Activated T-helper 17 cell treated with anti-CD3 and anti-CD28 coated beads, Interleukin-2, amount 50 U/mL, for 72 hours (primary cell): ENCODE measurements around the gene CC2D1A. TPM values are rescaled to one million over a fixed set of nuclear protein-coding genes. Genes with fewer than 3 reads are reported as not detected.
A peak's percentile ranks its signal among the peaks of the same experiment; 100 is the strongest.
"Not testable (repeated sequence)": the region's sequence is repeated elsewhere in the genome, so short reads cannot be mapped to it uniquely, and the experiment has no call there.

Experiments
- ATAC-seq: fragments of 150-1000 bp; cut with Tn5 transposase; replicated peaks from 2 replicates; pipeline ENCODE4 v1.10.0; 2021; ENCODE audit warnings: mild to moderate bottlenecking, moderate library complexity
- H3K27ac Mint-ChIP-seq: one replicate; pipeline ENCODE4 v1.8.0; 2022; ENCODE audit warnings: mixed read lengths
- H3K27me3 Mint-ChIP-seq: one replicate; pipeline ENCODE4 v1.8.0; 2022; ENCODE audit warnings: mixed read lengths
- H3K36me3 Mint-ChIP-seq: one replicate; pipeline ENCODE4 v1.8.0; 2022; ENCODE audit warnings: low read depth, mild to moderate bottlenecking, mixed read lengths
- H3K4me1 Mint-ChIP-seq: one replicate; pipeline ENCODE4 v1.8.0; 2022; ENCODE audit warnings: mixed read lengths
- H3K4me3 Mint-ChIP-seq: one replicate; pipeline ENCODE4 v1.8.0; 2022; ENCODE audit warnings: mild to moderate bottlenecking, mixed read lengths
- H3K9me3 Mint-ChIP-seq: one replicate; pipeline ENCODE4 v1.8.0; 2022; ENCODE audit warnings: mixed read lengths
- total RNA-seq, 2 donors: library from RNA; stranded (reverse); gene quantifications; one replicate each; pipeline ENCODE4 v1.2.3, GENCODE V29; 2022

The CC2D1A gene
- total RNA-seq, 2 donors from 2014 or later: 34.6 to 35.4 TPM

DNA sequence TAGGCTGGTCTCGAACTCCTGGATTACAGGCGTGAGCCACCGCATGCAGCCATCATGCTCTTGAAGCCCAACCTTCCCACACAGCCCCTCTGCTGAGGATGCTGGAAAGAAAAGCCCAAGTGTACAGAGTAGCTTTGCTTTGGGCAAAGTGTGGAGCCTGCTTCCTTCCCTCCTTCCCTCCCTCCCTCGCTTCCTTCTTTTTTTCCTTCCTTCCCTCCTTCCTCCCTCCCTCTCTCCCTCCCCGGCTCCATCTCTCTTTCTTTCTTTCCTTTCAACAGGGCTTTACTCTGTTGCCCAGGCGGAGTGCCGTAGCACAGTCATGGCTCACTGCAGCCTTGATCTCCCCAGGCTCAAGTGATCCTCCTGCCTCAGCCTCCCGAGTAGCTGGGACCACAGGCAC, 2.7 kb downstream of the CC2D1A start:
- Mint-ChIP-seq H3K27me3 (no peaks in the 10 kb centered on the region), H3K4me3 (no peak overlapping the region), H3K36me3 (peaks cover 42% of the 10 kb centered on the region), H3K27ac (no peak overlapping the region), H3K4me1 (peaks cover 6% of the 10 kb centered on the region), H3K9me3 (no peaks in the 10 kb centered on the region)
- no peak for ATAC-seq

DNA sequence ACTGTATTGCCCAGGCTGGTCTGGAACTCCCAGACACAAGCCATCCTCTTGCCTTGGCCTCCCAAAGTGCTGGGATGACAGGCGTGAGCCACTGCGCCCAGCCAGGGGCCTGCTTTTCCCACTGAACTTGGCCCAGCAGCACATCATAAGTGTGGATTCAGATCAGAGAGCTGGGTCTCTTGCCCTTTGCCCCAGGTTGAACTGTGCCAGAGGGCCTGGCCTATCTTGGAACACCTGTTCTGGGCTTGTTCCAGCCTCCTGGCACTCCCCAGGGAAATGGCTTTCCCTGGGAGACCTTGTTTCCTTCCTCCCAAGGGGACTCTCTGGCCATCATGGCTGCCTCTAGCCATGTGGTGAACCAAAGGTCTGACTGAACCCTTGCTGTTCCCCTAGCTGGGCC, 3.4 kb downstream of the CC2D1A start:
- peaks cover 6% of the 10 kb centered on the region for H3K4me1 Mint-ChIP-seq
- H3K27me3 Mint-ChIP-seq: no peaks in the 10 kb centered on the region
- no peak overlapping the region for H3K4me3 Mint-ChIP-seq
- no peak overlapping the region for H3K27ac Mint-ChIP-seq
- H3K36me3 Mint-ChIP-seq: peaks cover 50% of the 10 kb centered on the region
- ATAC-seq: no peak
- H3K9me3 Mint-ChIP-seq: no peaks in the 10 kb centered on the region

- Mint-ChIP-seq H3K36me3 (peaks cover 78% of the 10 kb centered on the region), H3K9me3 (no peaks in the 10 kb centered on the region), H3K4me1 (no peaks in the 10 kb centered on the region), H3K27ac (no peak overlapping the region), H3K4me3 (no peak overlapping the region), H3K27me3 (no peaks in the 10 kb centered on the region)
- no peak for ATAC-seq
Measured at GRCh38 chr19:13913352-13913751, 7.4 kb downstream of the CC2D1A start.

- Mint-ChIP-seq H3K9me3 (no peaks in the 10 kb centered on the region), H3K27me3 (no peaks in the 10 kb centered on the region), H3K27ac (no peak overlapping the region), H3K4me3 (no peak overlapping the region), H3K4me1 (no peaks in the 10 kb centered on the region), H3K36me3 (peaks cover 76% of the 10 kb centered on the region)
- ATAC-seq: no peak
Measured at GRCh38 chr19:13914777-13915176, 8.8 kb downstream of the CC2D1A start.

DNA sequence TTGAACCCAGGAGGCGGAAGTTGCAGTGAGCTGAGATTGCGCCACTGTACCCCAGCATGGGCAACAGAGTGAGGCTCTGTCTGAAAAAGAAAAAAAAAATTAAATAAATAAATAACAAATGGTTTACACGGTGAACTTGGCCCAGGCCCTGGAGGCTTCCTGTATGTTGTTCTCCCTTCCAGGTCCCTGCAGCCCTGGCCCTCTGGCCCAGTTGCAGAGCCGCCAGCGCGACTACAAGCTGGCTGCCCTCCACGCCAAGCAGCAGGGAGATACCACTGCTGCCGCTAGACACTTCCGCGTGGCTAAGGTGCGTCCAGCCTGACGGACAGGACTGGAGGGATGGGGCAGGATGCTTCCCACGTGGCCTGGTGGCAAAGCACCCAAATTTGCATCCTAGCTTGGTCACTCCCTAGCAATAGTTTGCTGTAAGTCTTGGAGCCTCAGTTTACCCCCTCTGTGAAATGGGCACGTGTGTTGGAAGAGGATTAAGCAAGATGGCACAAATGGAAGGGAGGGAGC, 11.9 kb downstream of the CC2D1A start:
- Mint-ChIP-seq H3K27me3 (no peaks in the 10 kb centered on the region), H3K4me3 (no peak overlapping the region), H3K36me3 (peaks cover 76% of the 10 kb centered on the region), H3K27ac (no peak overlapping the region), H3K9me3 (peaks cover 3% of the 10 kb centered on the region), H3K4me1 (peaks cover 4% of the 10 kb centered on the region)
- no peak for ATAC-seq

DNA sequence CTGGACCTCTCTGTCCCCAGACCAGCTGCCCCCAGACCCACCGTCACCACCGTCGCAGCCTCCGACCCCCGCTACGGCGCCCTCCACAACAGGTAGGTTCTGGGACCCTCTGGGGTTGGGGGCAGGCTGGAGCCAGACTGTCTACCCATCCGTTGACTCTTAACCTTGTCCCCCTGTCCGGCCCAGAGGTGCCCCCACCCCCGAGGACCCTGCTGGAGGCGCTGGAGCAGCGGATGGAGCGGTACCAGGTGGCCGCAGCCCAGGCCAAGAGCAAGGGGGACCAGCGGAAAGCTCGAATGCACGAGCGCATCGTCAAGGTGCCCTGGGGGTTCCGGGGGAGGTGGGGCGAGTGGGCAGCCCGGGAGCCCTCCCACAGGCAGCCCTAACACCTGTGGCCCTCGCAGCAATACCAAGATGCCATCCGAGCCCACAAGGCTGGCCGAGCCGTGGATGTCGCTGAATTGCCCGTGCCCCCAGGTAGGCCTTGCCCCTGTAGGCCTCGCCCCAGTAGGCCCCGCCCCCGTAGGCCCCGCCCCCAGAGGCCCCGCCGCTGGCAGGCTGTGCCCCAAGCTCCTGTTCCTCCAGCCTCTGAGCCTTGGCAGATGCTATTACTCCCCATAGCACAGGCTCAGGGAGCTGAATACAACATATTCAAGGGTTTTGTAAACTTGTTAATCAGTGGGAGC, 12.9 kb downstream of the CC2D1A start:
- no peak for ATAC-seq
- Mint-ChIP-seq H3K9me3 (peaks cover 3% of the 10 kb centered on the region), H3K27ac (no peak overlapping the region), H3K36me3 (peaks cover 75% of the 10 kb centered on the region), H3K27me3 (no peaks in the 10 kb centered on the region), H3K4me3 (no peak overlapping the region), H3K4me1 (peaks cover 4% of the 10 kb centered on the region)

DNA sequence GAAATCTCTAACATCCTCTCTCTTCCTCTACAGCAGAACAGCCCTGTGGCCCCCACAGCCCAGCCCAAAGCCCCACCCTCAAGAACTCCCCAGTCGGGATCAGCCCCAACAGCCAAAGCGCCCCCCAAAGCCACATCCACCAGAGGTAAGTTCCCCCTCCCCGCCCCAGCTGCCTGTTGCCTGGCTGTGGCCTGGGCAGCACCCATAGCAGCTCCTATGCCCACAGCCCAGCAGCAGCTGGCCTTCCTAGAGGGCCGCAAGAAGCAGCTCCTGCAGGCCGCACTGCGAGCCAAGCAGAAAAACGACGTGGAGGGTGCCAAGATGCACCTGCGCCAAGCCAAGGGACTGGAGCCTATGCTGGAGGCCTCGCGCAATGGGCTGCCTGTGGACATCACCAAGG, 14.5 kb downstream of the CC2D1A start:
- no peak overlapping the region for H3K4me3 Mint-ChIP-seq
- no peak for ATAC-seq
- H3K36me3 Mint-ChIP-seq: peaks cover 74% of the 10 kb centered on the region
- H3K27ac Mint-ChIP-seq: no peak overlapping the region
- peaks cover 3% of the 10 kb centered on the region for H3K9me3 Mint-ChIP-seq
- H3K4me1 Mint-ChIP-seq: peaks cover 4% of the 10 kb centered on the region
- H3K27me3 Mint-ChIP-seq: no peaks in the 10 kb centered on the region

- peak overlapping the region; percentile 33 for H3K27ac Mint-ChIP-seq
- H3K27me3 Mint-ChIP-seq: no peaks in the 10 kb centered on the region
- no peak overlapping the region for H3K4me3 Mint-ChIP-seq
- H3K36me3 Mint-ChIP-seq: peaks cover 73% of the 10 kb centered on the region
- H3K9me3 Mint-ChIP-seq: peaks cover 3% of the 10 kb centered on the region
- peaks cover 4% of the 10 kb centered on the region for H3K4me1 Mint-ChIP-seq
- peak; percentile 95 for ATAC-seq
Measured at GRCh38 chr19:13920940-13921747, 15.1 kb downstream of the CC2D1A start.

- H3K27ac Mint-ChIP-seq, H3K9me3 Mint-ChIP-seq, ATAC-seq, H3K27me3 Mint-ChIP-seq, H3K4me1 Mint-ChIP-seq, H3K4me3 Mint-ChIP-seq: not testable (repeated sequence)
- peaks cover 73% of the 10 kb centered on the region for H3K36me3 Mint-ChIP-seq
Measured at GRCh38 chr19:13922118-13922517, 16.1 kb downstream of the CC2D1A start.

GRCh38 chr19:13923194-13923987, 17.4 kb downstream of the CC2D1A start:
- H3K27ac Mint-ChIP-seq: no peak overlapping the region
- H3K27me3 Mint-ChIP-seq: no peaks in the 10 kb centered on the region
- H3K4me1 Mint-ChIP-seq: peaks cover 4% of the 10 kb centered on the region
- ATAC-seq: no peak
- H3K9me3 Mint-ChIP-seq: peaks cover 3% of the 10 kb centered on the region
- H3K36me3 Mint-ChIP-seq: peaks cover 81% of the 10 kb centered on the region
- no peak overlapping the region for H3K4me3 Mint-ChIP-seq

- no peak for ATAC-seq
- Mint-ChIP-seq H3K4me1 (peaks cover 4% of the 10 kb centered on the region), H3K27me3 (no peaks in the 10 kb centered on the region), H3K9me3 (peaks cover 2% of the 10 kb centered on the region), H3K27ac (no peak overlapping the region), H3K36me3 (peaks cover 71% of the 10 kb centered on the region), H3K4me3 (no peak overlapping the region)
Measured at GRCh38 chr19:13926010-13926409, 20.0 kb downstream of the CC2D1A start.

GRCh38 chr19:13926715-13927114, 20.7 kb downstream of the CC2D1A start:
- Mint-ChIP-seq H3K9me3 (no peaks in the 10 kb centered on the region), H3K4me3 (no peak overlapping the region), H3K27ac (no peak overlapping the region), H3K27me3 (no peaks in the 10 kb centered on the region), H3K4me1 (peaks cover 4% of the 10 kb centered on the region), H3K36me3 (peaks cover 63% of the 10 kb centered on the region)
- ATAC-seq: no peak

DNA sequence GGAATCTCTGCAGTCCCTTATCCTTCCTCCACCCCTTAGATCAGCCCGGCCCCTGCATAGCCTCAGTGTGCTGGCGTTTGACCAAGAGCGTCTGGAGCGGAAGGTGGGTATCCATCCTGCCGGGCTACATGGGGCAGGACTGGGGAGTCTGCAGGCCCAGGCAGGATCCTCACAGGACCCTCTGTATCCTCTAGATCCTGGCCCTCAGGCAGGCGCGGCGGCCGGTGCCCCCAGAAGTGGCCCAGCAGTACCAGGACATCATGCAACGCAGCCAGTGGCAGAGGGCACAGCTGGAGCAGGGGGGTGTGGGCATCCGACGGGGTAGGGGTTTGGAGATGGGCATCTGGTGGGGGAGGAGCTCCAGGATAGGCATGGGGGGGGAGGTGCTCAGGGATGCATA, 23.3 kb downstream of the CC2D1A start:
- H3K27ac Mint-ChIP-seq: no peak overlapping the region
- no peaks in the 10 kb centered on the region for H3K9me3 Mint-ChIP-seq
- H3K4me3 Mint-ChIP-seq: no peak overlapping the region
- H3K4me1 Mint-ChIP-seq: peaks cover under 1% of the 10 kb centered on the region
- no peak for ATAC-seq
- H3K36me3 Mint-ChIP-seq: peaks cover 39% of the 10 kb centered on the region
- peaks cover 4% of the 10 kb centered on the region for H3K27me3 Mint-ChIP-seq

DNA sequence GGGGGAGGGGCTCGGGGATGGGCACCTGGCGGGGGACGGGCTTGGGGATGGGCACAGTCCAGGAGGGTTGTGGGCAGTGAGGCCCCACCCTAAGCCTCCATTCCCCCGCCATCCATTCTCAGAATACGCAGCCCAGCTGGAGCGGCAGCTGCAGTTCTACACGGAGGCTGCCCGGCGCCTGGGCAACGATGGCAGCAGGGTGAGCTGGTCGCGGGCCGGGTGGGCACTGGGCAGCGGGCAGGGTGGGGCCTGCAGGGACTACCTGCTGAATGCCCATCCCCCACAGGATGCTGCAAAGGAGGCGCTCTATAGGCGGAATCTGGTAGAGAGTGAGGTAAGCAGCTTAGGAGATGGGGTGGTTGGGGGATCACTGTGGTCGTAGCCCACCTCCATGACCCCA, 24.0 kb downstream of the CC2D1A start:
- Mint-ChIP-seq H3K36me3 (peaks cover 33% of the 10 kb centered on the region), H3K9me3 (no peaks in the 10 kb centered on the region), H3K4me3 (no peak overlapping the region), H3K4me1 (peaks cover 5% of the 10 kb centered on the region), H3K27ac (no peak overlapping the region), H3K27me3 (peaks cover 10% of the 10 kb centered on the region)
- ATAC-seq: no peak
